SW480 (cell line): ENCODE results near the gene FOXJ1.
A peak's percentile ranks its signal among the peaks of the same experiment; 100 is the strongest.

Experiments
- DNase-seq: peaks from one replicate; pipeline ENCODE4 v3.0.0-alpha.2; 2016; ENCODE audit warnings: low spot score

Gene FOXJ1

DNA sequence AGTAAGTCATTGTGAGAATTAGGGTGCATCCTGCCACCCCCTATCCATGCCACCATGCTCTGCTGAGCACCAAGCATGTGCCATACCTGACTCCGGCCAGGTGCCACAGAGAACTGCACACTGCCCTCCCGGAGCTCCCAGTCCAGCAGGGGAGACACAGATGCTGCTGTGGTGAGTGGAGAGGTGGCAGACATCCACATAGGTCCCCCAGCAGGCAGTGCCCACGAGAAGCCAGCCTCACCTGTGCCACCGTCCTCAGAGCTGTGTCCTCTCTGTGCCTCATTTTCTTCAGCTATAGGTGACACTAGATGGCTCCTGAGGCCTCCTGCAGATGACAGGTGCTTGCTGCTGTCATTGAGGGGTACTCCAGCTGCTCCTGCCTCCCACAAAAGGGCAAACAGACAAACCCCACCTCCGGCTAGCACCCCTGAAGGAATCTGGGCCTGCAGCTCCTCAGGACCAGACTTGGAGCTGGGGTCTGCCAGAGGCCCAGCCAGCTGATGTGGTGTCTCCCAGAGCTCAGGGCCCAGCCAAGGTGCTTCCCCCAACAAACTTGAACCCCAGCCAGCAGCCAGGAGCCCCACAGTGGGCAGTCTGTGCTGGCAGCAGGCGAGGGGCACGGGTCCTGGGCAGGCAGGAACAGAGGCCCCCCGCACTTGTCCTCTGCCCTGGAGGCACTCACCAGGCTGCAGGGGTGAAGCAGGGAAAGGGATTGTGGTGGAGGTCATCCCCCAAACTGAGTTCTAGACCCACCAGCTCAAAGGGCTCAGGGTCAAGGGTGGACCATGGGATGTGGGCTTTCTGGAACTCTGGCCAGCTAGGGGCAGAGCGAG is 17.1 kb downstream of the FOXJ1 start:
- no peak for DNase-seq

DNA sequence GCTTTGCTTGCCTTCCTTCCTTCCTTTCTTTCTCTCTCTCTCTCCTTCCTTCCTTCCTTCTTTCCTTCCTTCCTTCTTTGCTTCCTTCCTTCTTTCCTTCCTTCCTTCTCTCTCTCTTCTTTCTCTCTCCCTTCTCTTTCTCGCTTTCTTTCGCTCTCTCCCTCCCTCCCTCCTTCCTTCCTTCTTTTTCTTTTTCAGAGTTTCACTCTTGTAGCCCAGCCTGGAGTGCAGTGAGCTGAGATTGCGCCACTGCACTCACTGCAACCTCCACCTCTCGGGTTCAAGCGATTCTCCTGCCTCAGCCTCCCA is 17.9 kb downstream of the FOXJ1 start:
- DNase-seq = no peak

GRCh38 chr17:76122431-76123190 is 18.4 kb downstream of the FOXJ1 start:
- no peak for DNase-seq

GRCh38 chr17:76121932-76122430 is 19.1 kb downstream of the FOXJ1 start:
- no peak for DNase-seq

DNA sequence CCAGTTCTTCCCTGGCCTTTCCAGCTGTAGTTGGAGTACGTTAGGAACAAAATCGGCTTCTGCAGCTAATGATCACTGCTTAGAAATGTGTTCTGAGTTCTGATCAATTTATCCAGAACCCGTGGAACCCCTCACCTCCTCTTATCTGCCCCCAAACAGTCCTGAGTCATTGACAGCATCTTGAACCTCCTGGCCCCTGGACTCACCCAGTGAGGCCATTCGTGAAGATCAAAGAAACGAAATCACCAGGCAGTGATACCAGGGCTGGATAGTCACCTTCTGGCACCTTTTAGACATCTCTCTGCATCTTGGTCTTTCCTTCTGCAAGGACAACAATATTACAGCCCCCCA is 20.4 kb downstream of the FOXJ1 start:
- no peak for DNase-seq

DNA sequence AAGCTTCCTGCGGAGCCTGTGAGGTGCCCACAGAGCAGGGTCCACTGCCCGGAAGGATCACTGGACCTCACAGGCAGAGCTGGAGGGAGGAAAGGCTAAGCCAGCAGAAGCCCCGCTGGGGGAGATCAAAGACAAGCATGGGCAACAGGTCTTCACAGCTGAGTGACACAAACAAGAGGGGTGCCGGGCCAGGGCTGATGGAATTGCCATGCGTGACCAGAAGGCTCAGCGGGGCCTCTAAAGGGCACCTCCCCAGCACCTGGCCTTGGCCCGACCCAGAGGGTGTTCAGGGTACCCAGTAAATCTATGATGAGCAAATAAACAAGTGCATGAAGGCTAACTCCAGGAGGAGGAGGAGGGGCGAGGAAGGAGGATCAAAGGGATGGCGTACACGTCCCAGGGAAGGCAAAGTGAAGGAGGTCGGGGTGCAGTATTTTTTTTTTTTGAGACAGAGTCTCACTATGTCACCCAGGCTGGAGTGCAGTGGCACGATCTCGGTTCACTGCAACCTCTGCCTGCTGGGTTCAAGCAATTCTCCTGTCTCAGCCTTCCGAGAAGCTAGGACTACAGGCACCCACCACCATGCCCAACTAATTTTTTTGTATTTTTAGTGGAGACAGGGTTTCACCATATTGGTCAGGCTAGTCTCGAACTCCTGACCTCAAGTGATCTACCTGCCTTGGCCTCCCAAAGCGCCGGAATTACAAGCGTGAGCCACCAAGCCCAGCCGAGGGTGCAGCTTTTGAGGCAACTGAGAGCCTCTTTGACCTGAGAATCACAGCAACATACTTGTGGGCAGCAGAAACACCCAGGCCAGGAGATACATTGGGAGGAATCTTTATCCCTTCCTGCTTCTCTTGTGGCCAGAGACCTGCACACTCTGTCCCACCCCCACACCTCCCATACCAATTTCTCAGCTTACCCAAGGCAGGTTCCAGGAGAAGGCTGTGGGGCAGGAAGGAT is 21.4 kb downstream of the FOXJ1 start:
- no peak for DNase-seq

DNA sequence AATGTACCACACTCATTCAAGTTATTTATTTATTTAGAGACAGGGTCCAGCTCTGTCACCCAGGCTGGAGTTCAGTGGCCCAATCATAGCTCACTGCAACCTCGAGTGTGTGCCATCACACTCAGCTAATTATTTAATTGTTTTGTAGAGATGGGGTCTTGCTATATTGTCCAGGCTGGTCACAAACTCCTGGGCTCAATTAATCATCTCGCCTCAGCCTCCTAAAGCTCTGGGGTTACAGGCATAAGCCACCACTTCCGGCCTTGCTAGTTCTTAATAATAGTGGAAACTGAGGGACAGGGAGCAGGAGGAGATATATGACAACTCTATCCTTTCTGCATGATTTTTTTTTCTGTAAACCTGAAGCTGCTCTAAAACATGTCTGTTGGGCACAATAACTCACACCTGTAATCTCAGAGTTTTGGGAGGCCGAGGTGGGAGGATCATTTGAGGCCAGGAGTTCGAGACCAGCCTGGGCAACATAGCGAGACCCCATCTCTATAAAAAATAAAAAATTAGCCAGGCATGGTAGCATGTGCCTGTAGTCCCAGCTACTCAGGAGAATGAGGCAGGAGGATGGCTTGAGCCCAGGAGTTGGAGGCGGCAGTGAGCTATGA is 25.8 kb downstream of the FOXJ1 start:
- DNase-seq = no peak

DNA sequence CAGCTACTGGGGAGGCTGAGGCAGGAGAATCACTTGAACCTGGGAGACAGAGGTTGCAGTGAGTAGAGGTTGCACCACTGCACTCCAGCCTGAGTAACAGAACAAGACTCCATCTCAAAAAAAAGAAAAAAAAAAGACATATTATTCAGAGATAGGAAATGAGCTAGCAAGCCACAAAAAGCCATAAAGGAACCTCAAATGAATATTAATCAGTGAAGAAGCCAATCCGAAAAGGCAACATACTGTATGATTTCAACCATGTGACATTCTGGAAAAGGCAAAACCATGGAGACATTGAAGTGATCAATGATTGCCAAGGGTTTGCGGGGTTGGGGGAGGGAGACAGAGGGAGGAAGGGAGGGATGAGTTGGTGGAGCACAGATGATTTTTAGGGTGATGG is 29.1 kb downstream of the FOXJ1 start:
- no peak for DNase-seq

DNA sequence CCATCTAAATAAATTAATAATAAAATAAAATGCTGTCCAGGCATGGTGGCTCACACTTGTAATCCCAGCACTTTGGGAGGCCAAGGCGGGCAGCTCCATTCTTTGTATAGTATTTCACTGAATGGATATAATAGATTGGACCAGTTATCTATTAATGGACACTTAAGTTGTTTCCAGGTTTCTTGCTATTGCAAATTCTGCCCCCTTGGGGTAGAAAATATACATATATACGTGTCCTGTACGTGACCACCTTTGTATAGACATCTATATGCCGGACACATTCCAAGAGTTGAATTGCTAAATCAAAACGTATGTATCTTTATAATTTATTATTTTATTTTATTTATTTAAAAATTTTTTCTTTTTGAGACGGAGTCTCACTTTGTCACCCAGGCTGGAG is 33.5 kb downstream of the FOXJ1 start:
- DNase-seq = peak; percentile 23

GRCh38 chr17:76106703-76107102 is 34.3 kb downstream of the FOXJ1 start:
- DNase-seq = no peak

- DNase-seq = no peak
Measured at GRCh38 chr17:76104896-76105231, 36.2 kb downstream of the FOXJ1 start.

GRCh38 chr17:76104140-76104895 is 36.7 kb downstream of the FOXJ1 start:
- DNase-seq = no peak

- peak; percentile 84 for DNase-seq
Measured at GRCh38 chr17:76103274-76104139, 37.5 kb downstream of the FOXJ1 start, which contains the start of gene EXOC7. Gene EXOC7 (minus strand): TSS chr17:76103787. CDS start chr17:76103692, 95 bp downstream.

DNA sequence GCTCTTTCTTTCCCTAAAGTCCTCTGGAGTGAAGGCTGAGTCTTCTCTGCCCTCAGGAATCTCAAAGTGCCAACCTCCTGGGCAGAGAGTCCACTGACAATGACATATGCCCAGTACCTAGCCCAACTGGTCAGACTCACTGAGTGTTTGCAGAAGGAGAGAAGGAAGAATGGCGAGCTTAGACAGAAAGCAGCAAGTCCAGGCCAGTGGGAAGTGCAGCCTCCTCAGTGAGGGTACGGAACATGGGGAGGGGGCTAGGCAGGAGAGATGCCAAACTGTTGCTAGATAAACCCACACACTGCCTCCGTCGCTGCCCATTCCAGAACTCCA is 38.1 kb downstream of the FOXJ1 start:
- DNase-seq = no peak

GRCh38 chr17:76097716-76098295 is 43.2 kb downstream of the FOXJ1 start:
- DNase-seq = no peak

DNA sequence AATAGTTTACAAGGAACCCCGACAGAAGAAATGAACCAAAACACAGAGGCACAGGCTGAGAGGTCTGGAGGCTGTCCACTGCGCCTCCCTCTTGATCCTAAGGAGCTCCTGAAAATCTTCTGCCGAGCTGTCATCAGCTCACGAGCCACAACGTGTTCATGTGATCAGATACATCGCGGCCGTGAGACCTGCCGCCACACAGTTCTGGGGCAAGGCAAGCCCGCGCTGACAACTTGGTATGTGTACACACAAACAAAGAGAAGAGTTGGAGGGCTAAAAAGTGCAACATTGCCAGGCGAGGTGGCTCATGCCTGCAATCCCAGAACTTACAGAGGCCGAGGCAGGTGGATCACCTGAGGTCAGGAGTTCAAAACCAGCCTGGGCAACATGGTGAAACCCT is 45.1 kb downstream of the FOXJ1 start:
- DNase-seq = no peak

DNA sequence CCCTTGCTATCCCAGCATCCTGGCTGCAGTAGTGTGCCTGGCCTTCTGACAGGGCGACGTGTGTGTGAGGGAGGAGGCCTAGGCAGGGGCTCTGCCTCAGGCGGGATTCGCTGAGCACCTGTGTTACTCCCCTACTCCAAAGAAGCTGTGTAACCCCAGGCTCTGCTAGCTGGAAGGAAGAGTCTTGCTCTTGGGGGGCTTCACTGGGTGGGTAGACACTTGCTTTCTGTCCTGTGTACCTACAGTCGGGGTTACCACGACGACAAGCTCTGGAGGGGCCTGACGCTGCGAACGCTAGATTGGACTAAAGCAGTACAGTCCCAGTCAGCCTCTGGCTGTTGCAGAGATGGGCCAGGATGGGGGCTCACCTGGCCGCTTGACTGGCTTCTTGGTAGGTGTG is 47.0 kb downstream of the FOXJ1 start:
- DNase-seq = no peak

- DNase-seq = no peak
Measured at GRCh38 chr17:76092526-76093413, 48.3 kb downstream of the FOXJ1 start.
